Measurements from ENCODE around the gene RFC4.
"Not testable (repeated sequence)": the region's sequence is repeated elsewhere in the genome, so short reads cannot be mapped to it uniquely, and the experiment has no call there.

The RFC4 gene

GRCh38 chr3:186824430-186825139, 18.3 kb upstream of the RFC4 start:
- no peak overlapping the region for H3K27ac ChIP-seq
- H3K4me3 ChIP-seq = no peak overlapping the region
- TF ChIP-seq CTCF (IDR thresholded peaks at IDR 0.05) = no peak
- DNase-seq (ENCODE audit: low spot score) = no peak

- H3K4me3 ChIP-seq = no peak overlapping the region
- DNase-seq (ENCODE audit: low spot score) = no peak
- no peak overlapping the region for H3K27ac ChIP-seq
- TF ChIP-seq CTCF (IDR thresholded peaks at IDR 0.05) = no peak
Measured at GRCh38 chr3:186823386-186823785, 17.1 kb upstream of the RFC4 start.

- H3K27ac ChIP-seq = peak overlapping the region in 1 of 2 donors; percentile 19
- not testable (repeated sequence) for DNase-seq (ENCODE audit: low spot score); H3K4me3 ChIP-seq
Measured at GRCh38 chr3:186822388-186822759, 16.1 kb upstream of the RFC4 start.

GRCh38 chr3:186821429-186822387, 15.4 kb upstream of the RFC4 start:
- Histone ChIP-seq H3K4me3 (no peak overlapping the region), H3K27ac (peak overlapping the region in 1 of 2 donors; percentile 19)
- TF ChIP-seq CTCF (IDR thresholded peaks at IDR 0.05) = peak; percentile 52
- DNase-seq (ENCODE audit: low spot score) = no peak

GRCh38 chr3:186818956-186819355, 12.7 kb upstream of the RFC4 start:
- no peak for TF ChIP-seq CTCF (IDR thresholded peaks at IDR 0.05)
- no peak overlapping the region for H3K27ac ChIP-seq
- DNase-seq (ENCODE audit: low spot score) = no peak
- H3K4me3 ChIP-seq = no peak overlapping the region

- no peak overlapping the region for H3K4me3 ChIP-seq
- no peak for TF ChIP-seq CTCF (IDR thresholded peaks at IDR 0.05)
- no peak for DNase-seq (ENCODE audit: low spot score)
- no peak overlapping the region for H3K27ac ChIP-seq
Measured at GRCh38 chr3:186818516-186818915, 12.2 kb upstream of the RFC4 start.

GRCh38 chr3:186815435-186815834, 9.2 kb upstream of the RFC4 start:
- Histone ChIP-seq H3K27ac (no peak overlapping the region), H3K4me3 (no peak overlapping the region)
- TF ChIP-seq CTCF (IDR thresholded peaks at IDR 0.05) = no peak
- DNase-seq (ENCODE audit: low spot score) = no peak

Data from coronary artery (tissue), 2 donors.